Measurements from ENCODE around the gene CTBP2.

GRCh38 chr10:125128397-125129075 lies 31.8 kb downstream of the CTBP2 start:
- TF ChIP-seq POLR2A (IDR thresholded peaks at IDR 0.05; ENCODE audit: low read depth, low read length) (no peak), MLLT1 (IDR thresholded peaks at IDR 0.05) (no peak), CTCF (IDR thresholded peaks at IDR 0.05 in 2 of 3, conservative IDR thresholded peaks at IDR 0.05 in 1 of 3; ENCODE audit: control insufficient read depth in 2 of 3, extremely low read depth in 1 of 3, insufficient read depth in 1 of 3, low read depth in 3 of 3, low read length in 3 of 3) (no peak), RCOR1 (conservative IDR thresholded peaks at IDR 0.05; ENCODE audit: low read depth, low read length) (no peak)

All from GM12878 (cell line).